CD4-positive, alpha-beta T cell (primary cell): ENCODE results near the gene LRTM1. TPM values are rescaled to one million over a fixed set of nuclear protein-coding genes. Genes with fewer than 3 reads are reported as not detected.

ENCODE experiments used
- ATAC-seq: fragments of 200-7000 bp; cut with Tn5 transposase; one replicate; pipeline ENCODE4 v1.10.0; 2022; ENCODE audit warnings: mild to moderate bottlenecking; ENCODE audit not compliant: poor library complexity
- CTCF ChIA-PET: fragments of 350-600 bp; sonication (Branson Sonifier 250); formaldehyde crosslinking; loops from one replicate; lab custom pipeline; 2021; ENCODE audit warnings: antibody characterized with exemption, inconsistent platforms; lab: Charles Lee
- POLR2A ChIA-PET: fragments of 350-600 bp; sonication (Branson Sonifier 250); formaldehyde crosslinking; loops from one replicate; lab custom pipeline; 2021; ENCODE audit warnings: antibody characterized with exemption, inconsistent platforms; lab: Charles Lee
- DNase-seq, 14 experiments: peaks; one replicate each; pipeline ENCODE4 v3.0.0-alpha.2; 2013 to 2020; ENCODE audit warnings: mixed read lengths in 2 of 14
- H3K27ac ChIP-seq, 2 donors: one replicate each; pipeline versions ENCODE4 v1.5.1 to v1.7.0; 2013; ENCODE audit warnings: low read length in 2 of 2, low read depth in 1 of 2, mild to moderate bottlenecking in 1 of 2
- H3K27me3 ChIP-seq, 2 experiments: 1 replicate in 1 of 2; 2 replicates in 1 of 2; pipeline versions ENCODE4 v1.6.1 to v1.7.0; 2013; ENCODE audit warnings: low read length in 2 of 2, control low read depth in 1 of 2, mild to moderate bottlenecking in 1 of 2, moderate library complexity in 1 of 2; ENCODE audit not compliant: insufficient read depth in 2 of 2, control insufficient read depth in 1 of 2
- H3K36me3 ChIP-seq: one replicate; pipeline ENCODE4 v1.6.1; 2013; ENCODE audit warnings: low read length, control low read depth; ENCODE audit not compliant: insufficient read depth
- H3K4me1 ChIP-seq: one replicate; pipeline ENCODE4 v1.6.1; 2013; ENCODE audit warnings: low read length, control low read depth; ENCODE audit not compliant: insufficient read depth
- H3K4me3 ChIP-seq: one replicate; pipeline ENCODE4 v1.5.1; 2013; ENCODE audit warnings: mild to moderate bottlenecking, low read length, moderate library complexity
- H3K9me3 ChIP-seq, 2 experiments: 1 replicate in 1 of 2; 2 replicates in 1 of 2; pipeline versions ENCODE4 v1.6.1 to v1.7.0; 2013; ENCODE audit warnings: low read length in 2 of 2, mild to moderate bottlenecking in 2 of 2, control low read depth in 1 of 2, moderate library complexity in 1 of 2; ENCODE audit not compliant: control insufficient read depth in 1 of 2, insufficient read depth in 1 of 2
- H3K27ac Mint-ChIP-seq: one replicate; pipeline ENCODE4 v1.8.0; 2020; ENCODE audit warnings: mixed read lengths
- H3K27me3 Mint-ChIP-seq: one replicate; pipeline ENCODE4 v1.8.0; 2021; ENCODE audit warnings: mixed read lengths
- H3K36me3 Mint-ChIP-seq: one replicate; pipeline ENCODE4 v1.8.0; 2021; ENCODE audit warnings: low read depth, mixed read lengths
- H3K4me1 Mint-ChIP-seq: one replicate; pipeline ENCODE4 v1.8.0; 2021; ENCODE audit warnings: low read depth, mixed read lengths
- H3K4me3 Mint-ChIP-seq: one replicate; pipeline ENCODE4 v1.8.0; 2020; ENCODE audit warnings: mild to moderate bottlenecking, mixed read lengths
- H3K9me3 Mint-ChIP-seq: one replicate; pipeline ENCODE4 v1.8.0; 2020; ENCODE audit warnings: mixed read lengths
- intact Hi-C, 2 experiments: fragments of 100-400 bp; cut with DNase I in 1 of 2; cut with micrococcal nuclease in 1 of 2; formaldehyde crosslinking; loops; one replicate each; pipeline versions ENCODE4 v1.15.1 to v1.9.0; 2023 to 2025; cut with DNase I, micrococcal nuclease
- total RNA-seq, 174 experiments: library from RNA in 2 of 174; stranded (reverse) in 2 of 174; gene quantifications; one replicate each; pipeline ENCODE4 v1.2.3 and lab custom pipeline; 2021 to 2026
- TF ChIP-seq, protein P1 (sequence below): fragments of 200-600 bp; IDR thresholded peaks from one replicate; pipeline ENCODE4 v1.8.0; 2022; ENCODE audit warnings: antibody characterized with exemption, mild to moderate bottlenecking

The LRTM1 gene
- total RNA-seq, 2 experiments from 2014 or later: not detected

DNA sequence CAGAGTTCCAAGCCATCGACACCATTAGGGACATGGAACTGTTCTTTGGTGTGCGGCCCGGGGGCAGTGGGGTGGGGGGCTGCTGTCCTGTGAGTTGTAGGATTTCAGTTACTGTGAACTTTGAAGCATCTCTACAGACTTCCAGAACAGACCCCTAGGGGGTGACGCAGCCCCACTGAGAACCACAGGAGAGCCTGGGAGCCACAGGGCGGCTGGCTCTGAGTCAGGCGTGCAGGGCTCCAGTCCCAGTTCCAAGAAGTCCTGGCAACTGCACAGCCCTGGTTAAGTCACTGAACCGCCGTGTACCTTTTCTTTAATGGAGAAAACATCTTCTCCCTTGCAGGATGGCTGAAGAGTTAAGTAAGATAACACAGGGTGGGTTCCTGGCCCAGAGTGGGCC lies 23.5 kb upstream of the LRTM1 start:
- H3K9me3 Mint-ChIP-seq: no peaks in the 10 kb centered on the region
- no peak overlapping the region for H3K4me3 Mint-ChIP-seq
- no peaks in the 10 kb centered on the region for H3K36me3 Mint-ChIP-seq
- ChIA-PET CTCF (no interaction called here), POLR2A (no interaction called here)
- no peak overlapping the region for H3K27ac ChIP-seq
- TF ChIP-seq, protein P1, sequence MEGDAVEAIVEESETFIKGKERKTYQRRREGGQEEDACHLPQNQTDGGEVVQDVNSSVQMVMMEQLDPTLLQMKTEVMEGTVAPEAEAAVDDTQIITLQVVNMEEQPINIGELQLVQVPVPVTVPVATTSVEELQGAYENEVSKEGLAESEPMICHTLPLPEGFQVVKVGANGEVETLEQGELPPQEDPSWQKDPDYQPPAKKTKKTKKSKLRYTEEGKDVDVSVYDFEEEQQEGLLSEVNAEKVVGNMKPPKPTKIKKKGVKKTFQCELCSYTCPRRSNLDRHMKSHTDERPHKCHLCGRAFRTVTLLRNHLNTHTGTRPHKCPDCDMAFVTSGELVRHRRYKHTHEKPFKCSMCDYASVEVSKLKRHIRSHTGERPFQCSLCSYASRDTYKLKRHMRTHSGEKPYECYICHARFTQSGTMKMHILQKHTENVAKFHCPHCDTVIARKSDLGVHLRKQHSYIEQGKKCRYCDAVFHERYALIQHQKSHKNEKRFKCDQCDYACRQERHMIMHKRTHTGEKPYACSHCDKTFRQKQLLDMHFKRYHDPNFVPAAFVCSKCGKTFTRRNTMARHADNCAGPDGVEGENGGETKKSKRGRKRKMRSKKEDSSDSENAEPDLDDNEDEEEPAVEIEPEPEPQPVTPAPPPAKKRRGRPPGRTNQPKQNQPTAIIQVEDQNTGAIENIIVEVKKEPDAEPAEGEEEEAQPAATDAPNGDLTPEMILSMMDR: no peak
- no peaks in the 10 kb centered on the region for H3K27me3 Mint-ChIP-seq
- peaks cover 0 to 2% of the 10 kb centered on the region in 2 experiments for H3K27me3 ChIP-seq
- H3K4me1 Mint-ChIP-seq: no peaks in the 10 kb centered on the region
- intact Hi-C loops: no loop called here
- H3K27ac Mint-ChIP-seq: no peak overlapping the region
- H3K4me3 ChIP-seq: no peak overlapping the region
- DNase-seq (peak in 2 of 14 experiments; percentile 27 to 28), ATAC-seq (no peak)
- no peaks in the 10 kb centered on the region for H3K4me1 ChIP-seq
- H3K9me3 ChIP-seq: no peaks in the 10 kb centered on the region
- no peaks in the 10 kb centered on the region for H3K36me3 ChIP-seq

DNA sequence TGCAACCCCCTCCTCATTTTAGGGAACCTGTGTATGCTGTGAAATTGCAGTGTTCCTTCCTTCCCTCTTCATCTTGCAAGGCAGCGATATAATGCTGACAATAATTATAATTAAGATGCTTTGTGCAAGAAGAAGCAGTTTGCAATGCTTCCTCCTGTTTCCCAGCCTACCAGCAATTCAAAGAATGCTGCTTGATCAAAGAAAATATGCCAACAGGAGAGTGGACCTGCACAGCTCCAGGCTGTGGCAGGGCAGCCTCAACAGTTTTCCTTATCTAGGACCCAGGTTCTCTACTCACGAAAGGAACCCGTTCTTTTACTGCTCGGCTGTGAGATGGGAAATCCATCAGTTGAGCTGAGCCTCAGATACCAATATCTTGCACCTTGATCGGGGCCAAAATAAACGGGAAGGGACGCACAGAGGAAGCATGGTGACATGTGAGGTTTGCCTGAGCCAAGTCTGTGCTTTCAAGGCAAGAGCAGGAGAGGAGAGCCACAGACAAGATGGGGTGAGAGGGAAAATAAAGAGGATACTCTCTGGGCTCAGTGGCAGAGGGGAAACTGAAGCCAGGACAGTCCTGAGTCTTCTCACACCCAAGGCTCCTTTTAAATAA lies 22.6 kb upstream of the LRTM1 start:
- Histone ChIP-seq H3K4me3 (no peak overlapping the region), H3K36me3 (no peaks in the 10 kb centered on the region), H3K27me3 (no peaks in the 10 kb centered on the region), H3K9me3 (no peaks in the 10 kb centered on the region), H3K27ac (no peak overlapping the region), H3K4me1 (no peaks in the 10 kb centered on the region)
- H3K9me3 Mint-ChIP-seq: no peaks in the 10 kb centered on the region
- no peaks in the 10 kb centered on the region for H3K27me3 Mint-ChIP-seq
- ChIA-PET CTCF (no interaction called here), POLR2A (no interaction called here)
- TF ChIP-seq, protein P1: no peak
- DNase-seq (no peak), ATAC-seq (no peak)
- H3K4me3 Mint-ChIP-seq: no peak overlapping the region
- no peak overlapping the region for H3K27ac Mint-ChIP-seq
- H3K4me1 Mint-ChIP-seq: no peaks in the 10 kb centered on the region
- no peaks in the 10 kb centered on the region for H3K36me3 Mint-ChIP-seq
- intact Hi-C loops: no loop called here

DNA sequence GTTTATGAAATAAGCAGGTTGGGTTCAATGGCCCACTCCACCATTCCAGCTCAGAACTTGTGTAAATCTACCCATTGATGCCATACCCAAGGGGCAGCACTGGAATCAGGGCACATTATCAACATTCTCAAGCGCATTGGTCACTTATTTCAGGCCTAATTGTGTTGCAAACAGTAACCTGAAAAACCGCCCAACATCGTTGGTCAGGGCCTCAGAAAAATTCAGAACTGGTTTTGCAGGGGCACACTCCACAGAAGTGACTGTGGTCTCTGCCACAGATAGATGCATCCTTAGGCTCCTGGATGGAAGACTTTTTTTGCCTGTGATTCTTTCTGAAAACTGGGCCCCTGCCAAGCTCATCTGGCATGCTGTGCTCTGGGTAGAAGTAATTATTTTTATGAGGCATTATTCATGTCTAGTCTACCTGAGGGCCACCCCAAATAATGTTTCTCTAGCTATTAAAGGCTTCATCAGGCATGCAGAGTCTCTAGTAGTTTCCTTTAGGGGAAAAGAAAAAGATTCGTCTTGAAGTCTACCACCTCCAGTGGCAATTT lies 21.7 kb upstream of the LRTM1 start:
- H3K27me3 ChIP-seq: no peaks in the 10 kb centered on the region
- no peaks in the 10 kb centered on the region for H3K27me3 Mint-ChIP-seq
- TF ChIP-seq, protein P1: no peak
- no peaks in the 10 kb centered on the region for H3K9me3 ChIP-seq
- CTCF ChIA-PET: no interaction called here
- no peak overlapping the region for H3K4me3 ChIP-seq
- ATAC-seq (no peak), DNase-seq (no peak)
- no peak overlapping the region for H3K27ac ChIP-seq
- POLR2A ChIA-PET: no interaction called here
- intact Hi-C loops: no loop called here
- no peak overlapping the region for H3K4me3 Mint-ChIP-seq
- H3K36me3 Mint-ChIP-seq: no peaks in the 10 kb centered on the region
- H3K36me3 ChIP-seq: no peaks in the 10 kb centered on the region
- no peak overlapping the region for H3K27ac Mint-ChIP-seq
- H3K4me1 ChIP-seq: no peaks in the 10 kb centered on the region
- H3K4me1 Mint-ChIP-seq: no peaks in the 10 kb centered on the region
- H3K9me3 Mint-ChIP-seq: no peaks in the 10 kb centered on the region
